HEK293T (cell line): ENCODE data around the gene DCXR.
A peak's percentile ranks its signal among the peaks of the same experiment; 100 is the strongest.

Source experiments
- CTCF ChIA-PET: fragments of 350-600 bp; formaldehyde crosslinking; extraction: SDS; loops from one replicate; lab custom pipeline; 2021; ENCODE audit warnings: antibody characterized with exemption, inconsistent platforms; lab: Yijun Ruan, JAX
- POLR2A ChIA-PET: fragments of 350-600 bp; formaldehyde crosslinking; extraction: SDS; loops from one replicate; lab custom pipeline; 2020; ENCODE audit warnings: antibody characterized with exemption, inconsistent platforms; lab: Yijun Ruan, JAX
- DNase-seq: peaks from one replicate; pipeline ENCODE4 v3.0.0; 2012; ENCODE audit warnings: mixed read lengths; ENCODE audit errors: extremely low spot score
- ARNT ChIP-seq: fragments of 450-650 bp; IDR thresholded peaks from 2 replicates; pipeline ENCODE4 v1.6.1; 2017; ENCODE audit warnings: mild to moderate bottlenecking
- BHLHE40 ChIP-seq: fragments of 450-650 bp; IDR thresholded peaks from 2 replicates; pipeline ENCODE4 v1.6.1; 2016; ENCODE audit warnings: mild to moderate bottlenecking, moderate library complexity, borderline replicate concordance
- CTBP1 ChIP-seq: fragments of 450-650 bp; IDR thresholded peaks from 2 replicates; pipeline ENCODE4 v1.6.1; 2016; ENCODE audit warnings: borderline replicate concordance
- ELF4 ChIP-seq: fragments of 450-650 bp; IDR thresholded peaks from 2 replicates; pipeline ENCODE4 v1.6.1; 2017; ENCODE audit warnings: antibody characterized with exemption
- FOXA1 ChIP-seq: fragments of 450-650 bp; IDR thresholded peaks from 2 replicates; pipeline ENCODE4 v1.6.1; 2016; ENCODE audit warnings: mild to moderate bottlenecking
- FOXK2 ChIP-seq: fragments of 450-650 bp; IDR thresholded peaks from 2 replicates; pipeline ENCODE4 v1.6.1; 2016; ENCODE audit warnings: mild to moderate bottlenecking
- FOXM1 ChIP-seq: fragments of 450-650 bp; IDR thresholded peaks from 2 replicates; pipeline ENCODE4 v1.6.1; 2017; ENCODE audit warnings: mild to moderate bottlenecking, borderline replicate concordance
- HDGF ChIP-seq: fragments of 450-650 bp; IDR thresholded peaks from 2 replicates; pipeline ENCODE4 v1.6.1; 2017; ENCODE audit warnings: antibody characterized with exemption, borderline replicate concordance
- L3MBTL2 ChIP-seq: fragments of 450-650 bp; conservative IDR thresholded peaks from 2 replicates; pipeline ENCODE4 v1.6.1; 2016; ENCODE audit warnings: mild to moderate bottlenecking
- LEF1 ChIP-seq: fragments of 450-650 bp; IDR thresholded peaks from 2 replicates; pipeline ENCODE4 v1.6.1; 2017; ENCODE audit warnings: mild to moderate bottlenecking, borderline replicate concordance
- NFRKB ChIP-seq: fragments of 450-650 bp; IDR thresholded peaks from 2 replicates; pipeline ENCODE4 v1.6.1; 2016; ENCODE audit warnings: mild to moderate bottlenecking, moderate library complexity
- SP1 ChIP-seq: fragments of 450-650 bp; IDR thresholded peaks from 2 replicates; pipeline ENCODE4 v1.6.1; 2017
- SUZ12 ChIP-seq: fragments of 450-650 bp; IDR thresholded peaks from 2 replicates; pipeline ENCODE4 v1.6.1; 2016; ENCODE audit warnings: mild to moderate bottlenecking
- TARDBP ChIP-seq: fragments of 450-650 bp; IDR thresholded peaks from 2 replicates; pipeline ENCODE4 v1.6.1; 2016
- ZNF384 ChIP-seq: fragments of 450-650 bp; IDR thresholded peaks from 2 replicates; pipeline ENCODE4 v1.6.1; 2016
- TF ChIP-seq, protein P1 (sequence below): fragments of 450-650 bp; IDR thresholded peaks from 2 replicates; pipeline ENCODE4 v1.6.1; 2016

Gene DCXR

GRCh38 chr17:82065638-82066303, 28.3 kb upstream of the DCXR start, which contains the start of gene DUS1L:
Gene DUS1L, minus strand, starts transcription at chr17:82065804. Its CDS starts 745 bp downstream, at chr17:82065059.
- TF ChIP-seq LEF1, result peak; percentile 68; the same call in 1 of the 2 replicates
- peak; percentile 89 for TF ChIP-seq FOXM1
- TF ChIP-seq TARDBP, result no peak
- TF ChIP-seq ARNT, result peak; percentile 88
- TF ChIP-seq L3MBTL2, result peak; percentile 44; the same call in 1 of the 2 replicates
- ChIA-PET CTCF (no interaction called here), POLR2A (interaction anchor here (0.6 to 6.8 kb wide), 11 partner anchors 11 to 36 kb away, joined by 3 to 46 read pairs (median 3); partner anchors contain the start of genes DCXR, FASN, GPS1 and RAC3)
- peak; percentile 86 for DNase-seq

DNA sequence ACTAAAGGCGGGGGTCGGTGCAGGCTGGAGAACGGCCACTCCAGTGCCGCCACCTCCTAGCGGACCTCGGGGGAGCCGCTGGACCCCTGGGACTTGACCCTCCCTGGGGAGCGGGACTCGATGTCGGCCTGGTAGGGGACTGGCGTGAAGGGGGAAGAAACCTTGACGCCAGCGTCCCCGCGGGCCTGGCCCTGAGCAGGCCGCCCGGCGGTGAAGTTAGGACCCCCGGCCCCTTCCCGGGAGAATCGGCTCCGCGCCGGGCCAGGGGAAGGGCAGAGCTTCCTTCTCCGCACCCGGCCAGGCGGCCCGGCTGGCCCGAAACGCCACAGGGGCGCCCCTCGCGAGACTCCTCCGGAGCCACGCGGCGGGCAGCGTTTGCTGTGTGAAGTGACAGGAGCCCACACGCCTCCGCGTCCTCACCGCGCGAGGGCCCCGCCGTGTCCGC, 27.7 kb upstream of the DCXR start:
- no peak for TF ChIP-seq HDGF
- TF ChIP-seq ZNF384, result no peak
- no peak for TF ChIP-seq FOXM1
- no peak for TF ChIP-seq NFRKB
- no peak for TF ChIP-seq CTBP1
- TF ChIP-seq FOXA1, result no peak
- TF ChIP-seq, protein P1, sequence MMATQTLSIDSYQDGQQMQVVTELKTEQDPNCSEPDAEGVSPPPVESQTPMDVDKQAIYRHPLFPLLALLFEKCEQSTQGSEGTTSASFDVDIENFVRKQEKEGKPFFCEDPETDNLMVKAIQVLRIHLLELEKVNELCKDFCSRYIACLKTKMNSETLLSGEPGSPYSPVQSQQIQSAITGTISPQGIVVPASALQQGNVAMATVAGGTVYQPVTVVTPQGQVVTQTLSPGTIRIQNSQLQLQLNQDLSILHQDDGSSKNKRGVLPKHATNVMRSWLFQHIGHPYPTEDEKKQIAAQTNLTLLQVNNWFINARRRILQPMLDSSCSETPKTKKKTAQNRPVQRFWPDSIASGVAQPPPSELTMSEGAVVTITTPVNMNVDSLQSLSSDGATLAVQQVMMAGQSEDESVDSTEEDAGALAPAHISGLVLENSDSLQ, result no peak
- no peak for TF ChIP-seq TARDBP
- TF ChIP-seq ELF4, result no peak
- TF ChIP-seq SUZ12, result no peak
- no peak for TF ChIP-seq ARNT
- no peak for TF ChIP-seq BHLHE40
- no peak for TF ChIP-seq FOXK2
- TF ChIP-seq SP1, result no peak
- TF ChIP-seq L3MBTL2, result no peak
- no peak for TF ChIP-seq LEF1
- no peak for DNase-seq
- CTCF ChIA-PET, result no interaction called here
- POLR2A ChIA-PET, result interaction anchor here (0.9 to 6.8 kb wide), 8 partner anchors 11 to 35 kb away, joined by 3 to 46 read pairs (median 6); partner anchors contain the start of genes DCXR, FASN, GPS1 and RFNG

DNA sequence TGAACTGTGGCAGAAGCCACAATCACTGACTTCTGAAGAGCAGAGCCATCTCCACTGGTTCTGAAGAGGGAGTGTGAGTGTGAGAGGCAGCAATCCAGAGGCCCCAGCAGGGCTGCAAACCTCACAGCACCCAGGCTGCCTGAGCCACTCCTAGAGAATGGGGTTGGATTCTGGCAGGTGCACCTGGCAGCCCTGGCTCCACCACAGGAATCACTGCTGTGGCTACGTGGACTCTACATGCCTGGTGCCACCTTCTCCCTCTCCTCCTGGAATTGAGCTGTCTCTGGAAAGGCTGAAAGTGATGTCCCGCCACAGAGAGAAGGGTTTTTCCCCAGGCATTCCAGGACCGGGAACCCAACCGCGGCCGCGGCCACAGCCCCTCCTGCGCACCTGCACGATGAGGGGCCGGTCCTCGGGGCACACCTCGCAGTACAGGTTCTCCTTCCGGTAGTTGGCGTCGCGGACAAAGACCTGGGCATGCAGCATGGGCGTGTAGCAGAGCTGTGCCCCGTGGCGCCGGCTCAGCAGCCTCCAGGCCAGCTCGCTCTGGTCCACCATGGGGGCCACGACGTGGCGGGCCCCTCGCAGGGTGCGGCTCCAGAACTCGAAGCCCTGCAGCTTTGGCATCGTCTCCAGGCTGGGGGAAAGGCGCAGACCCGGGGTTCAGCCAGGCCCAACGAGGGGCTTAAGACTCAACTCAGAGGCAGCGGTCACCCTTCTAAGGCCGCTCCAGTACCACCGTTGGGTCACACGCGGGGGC, 27.1 kb upstream of the DCXR start:
- DNase-seq, result no peak
- ChIA-PET POLR2A (interaction anchor here (1.1 to 6.8 kb wide), 7 partner anchors 10 to 130 kb away, joined by 3 to 46 read pairs (median 9); partner anchors contain the start of genes FASN, GPS1, RAC3 and RFNG), CTCF (no interaction called here)
- no peak for TF ChIP-seq HDGF
- no peak for TF ChIP-seq LEF1
- 0 out of 2 replicates have a peak, but pooled peaks have one; percentile 23 for TF ChIP-seq L3MBTL2
- no peak for TF ChIP-seq ELF4
- no peak for TF ChIP-seq BHLHE40

- ChIA-PET CTCF (no interaction called here), POLR2A (interaction anchor here (0.7 to 6.8 kb wide), 9 partner anchors 10 to 130 kb away, joined by 3 to 46 read pairs (median 4); partner anchors contain the start of genes DCXR, FASN, GPS1 and RAC3)
- TF ChIP-seq SUZ12 (no peak), L3MBTL2 (no peak)
- DNase-seq, result no peak
These were observed 26.2 kb upstream of the DCXR start for GRCh38 chr17:82063424-82064415.

GRCh38 chr17:82062984-82063368, 25.5 kb upstream of the DCXR start:
- POLR2A ChIA-PET, result interaction anchor here (0.7 to 6.8 kb wide), 7 partner anchors 9 to 36 kb away, joined by 3 to 46 read pairs (median 5); partner anchors contain the start of genes DCXR, FASN, GPS1 and RAC3
- no peak for DNase-seq
- CTCF ChIA-PET, result no interaction called here
- TF ChIP-seq ARNT (no peak), SUZ12 (no peak), HDGF (no peak), BHLHE40 (no peak), L3MBTL2 (no peak), FOXK2 (no peak), SP1 (no peak), ZNF384 (no peak), ELF4 (no peak), CTBP1 (no peak), LEF1 (no peak), NFRKB (no peak), TARDBP (no peak), FOXA1 (no peak), FOXM1 (no peak)
- TF ChIP-seq, protein P1, result no peak
